ENCODE results near the gene ICAM4. TPM values are rescaled to one million over a fixed set of nuclear protein-coding genes. Genes with fewer than 3 reads are reported as not detected.
A peak's percentile ranks its signal among the peaks of the same experiment; 100 is the strongest.

Gene ICAM4
- total and polyA plus RNA-seq, 2 of the 13 experiments (the other 11 are each of a cell fraction or from before 2014, with no cell fraction given): 2.9 to 4.0 TPM

GRCh38 chr19:10270616-10271394, 15.9 kb upstream of the ICAM4 start, which contains the start of gene ICAM1 (continued):
- peak; percentile 35; the same call in 1 of the 2 replicates for TF ChIP-seq MNT (IDR thresholded peaks at IDR 0.05)
- peak; percentile 64 for TF ChIP-seq ZNF205 (CRISPR knock-in tag; IDR thresholded peaks at IDR 0.05)
- TF ChIP-seq ZFP90 (CRISPR knock-in tag; IDR thresholded peaks at IDR 0.05; ENCODE audit: borderline replicate concordance): peak; percentile 79
- TF ChIP-seq, protein P1, sequence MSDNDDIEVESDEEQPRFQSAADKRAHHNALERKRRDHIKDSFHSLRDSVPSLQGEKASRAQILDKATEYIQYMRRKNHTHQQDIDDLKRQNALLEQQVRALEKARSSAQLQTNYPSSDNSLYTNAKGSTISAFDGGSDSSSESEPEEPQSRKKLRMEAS (IDR thresholded peaks at IDR 0.05): peak; percentile 97
- peak; percentile 86 for TF ChIP-seq PHF8 (CRISPR knock-in tag; IDR thresholded peaks at IDR 0.05)
- TF ChIP-seq EZH2 (conservative IDR thresholded peaks at IDR 0.05; ENCODE audit: low read depth, low read length): no peak
- TF ChIP-seq, protein P2, sequence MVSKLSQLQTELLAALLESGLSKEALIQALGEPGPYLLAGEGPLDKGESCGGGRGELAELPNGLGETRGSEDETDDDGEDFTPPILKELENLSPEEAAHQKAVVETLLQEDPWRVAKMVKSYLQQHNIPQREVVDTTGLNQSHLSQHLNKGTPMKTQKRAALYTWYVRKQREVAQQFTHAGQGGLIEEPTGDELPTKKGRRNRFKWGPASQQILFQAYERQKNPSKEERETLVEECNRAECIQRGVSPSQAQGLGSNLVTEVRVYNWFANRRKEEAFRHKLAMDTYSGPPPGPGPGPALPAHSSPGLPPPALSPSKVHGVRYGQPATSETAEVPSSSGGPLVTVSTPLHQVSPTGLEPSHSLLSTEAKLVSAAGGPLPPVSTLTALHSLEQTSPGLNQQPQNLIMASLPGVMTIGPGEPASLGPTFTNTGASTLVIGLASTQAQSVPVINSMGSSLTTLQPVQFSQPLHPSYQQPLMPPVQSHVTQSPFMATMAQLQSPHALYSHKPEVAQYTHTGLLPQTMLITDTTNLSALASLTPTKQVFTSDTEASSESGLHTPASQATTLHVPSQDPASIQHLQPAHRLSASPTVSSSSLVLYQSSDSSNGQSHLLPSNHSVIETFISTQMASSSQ (IDR thresholded peaks at IDR 0.05; ENCODE audit: low read depth): no peak
- TF ChIP-seq, protein P2 (CRISPR knock-in tag; IDR thresholded peaks at IDR 0.05; ENCODE audit: borderline replicate concordance): peak; percentile 59
- TF ChIP-seq TBX2 (CRISPR knock-in tag; IDR thresholded peaks at IDR 0.05; ENCODE audit: borderline replicate concordance): peak; percentile 97
- TF ChIP-seq, protein P3, sequence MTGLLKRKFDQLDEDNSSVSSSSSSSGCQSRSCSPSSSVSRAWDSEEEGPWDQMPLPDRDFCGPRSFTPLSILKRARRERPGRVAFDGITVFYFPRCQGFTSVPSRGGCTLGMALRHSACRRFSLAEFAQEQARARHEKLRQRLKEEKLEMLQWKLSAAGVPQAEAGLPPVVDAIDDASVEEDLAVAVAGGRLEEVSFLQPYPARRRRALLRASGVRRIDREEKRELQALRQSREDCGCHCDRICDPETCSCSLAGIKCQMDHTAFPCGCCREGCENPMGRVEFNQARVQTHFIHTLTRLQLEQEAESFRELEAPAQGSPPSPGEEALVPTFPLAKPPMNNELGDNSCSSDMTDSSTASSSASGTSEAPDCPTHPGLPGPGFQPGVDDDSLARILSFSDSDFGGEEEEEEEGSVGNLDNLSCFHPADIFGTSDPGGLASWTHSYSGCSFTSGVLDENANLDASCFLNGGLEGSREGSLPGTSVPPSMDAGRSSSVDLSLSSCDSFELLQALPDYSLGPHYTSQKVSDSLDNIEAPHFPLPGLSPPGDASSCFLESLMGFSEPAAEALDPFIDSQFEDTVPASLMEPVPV (CRISPR knock-in tag; IDR thresholded peaks at IDR 0.05): peak; percentile 84
- TF ChIP-seq ZFP62 (CRISPR knock-in tag; IDR thresholded peaks at IDR 0.05): no peak
- TF ChIP-seq SMYD3 (CRISPR knock-in tag; IDR thresholded peaks at IDR 0.05): no peak; the same call in 1 of the 2 replicates
- TF ChIP-seq ZMYM2 (CRISPR knock-in tag; IDR thresholded peaks at IDR 0.05): peak; percentile 94
- TF ChIP-seq, protein P4, sequence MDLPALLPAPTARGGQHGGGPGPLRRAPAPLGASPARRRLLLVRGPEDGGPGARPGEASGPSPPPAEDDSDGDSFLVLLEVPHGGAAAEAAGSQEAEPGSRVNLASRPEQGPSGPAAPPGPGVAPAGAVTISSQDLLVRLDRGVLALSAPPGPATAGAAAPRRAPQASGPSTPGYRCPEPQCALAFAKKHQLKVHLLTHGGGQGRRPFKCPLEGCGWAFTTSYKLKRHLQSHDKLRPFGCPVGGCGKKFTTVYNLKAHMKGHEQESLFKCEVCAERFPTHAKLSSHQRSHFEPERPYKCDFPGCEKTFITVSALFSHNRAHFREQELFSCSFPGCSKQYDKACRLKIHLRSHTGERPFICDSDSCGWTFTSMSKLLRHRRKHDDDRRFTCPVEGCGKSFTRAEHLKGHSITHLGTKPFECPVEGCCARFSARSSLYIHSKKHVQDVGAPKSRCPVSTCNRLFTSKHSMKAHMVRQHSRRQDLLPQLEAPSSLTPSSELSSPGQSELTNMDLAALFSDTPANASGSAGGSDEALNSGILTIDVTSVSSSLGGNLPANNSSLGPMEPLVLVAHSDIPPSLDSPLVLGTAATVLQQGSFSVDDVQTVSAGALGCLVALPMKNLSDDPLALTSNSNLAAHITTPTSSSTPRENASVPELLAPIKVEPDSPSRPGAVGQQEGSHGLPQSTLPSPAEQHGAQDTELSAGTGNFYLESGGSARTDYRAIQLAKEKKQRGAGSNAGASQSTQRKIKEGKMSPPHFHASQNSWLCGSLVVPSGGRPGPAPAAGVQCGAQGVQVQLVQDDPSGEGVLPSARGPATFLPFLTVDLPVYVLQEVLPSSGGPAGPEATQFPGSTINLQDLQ (CRISPR knock-in tag; IDR thresholded peaks at IDR 0.05): no peak
- TF ChIP-seq ZSCAN22 (CRISPR knock-in tag; IDR thresholded peaks at IDR 0.05): peak; percentile 16; the same call in 1 of the 2 replicates
- no peak for TF ChIP-seq ZNF260 (CRISPR knock-in tag; IDR thresholded peaks at IDR 0.05; ENCODE audit: borderline replicate concordance, low read depth)
- TF ChIP-seq REL (CRISPR knock-in tag; conservative IDR thresholded peaks at IDR 0.05): no peak
